ENCODE results near the gene SYVN1.

- no peak for TF ChIP-seq CTCF (IDR thresholded peaks at IDR 0.05)
- TF ChIP-seq POLR2A (IDR thresholded peaks at IDR 0.05): no peak
These were observed 12.9 kb downstream of the SYVN1 start for GRCh38 chr11:65121447-65121864.

Data from esophagus squamous epithelium (tissue), 4 donors.